NCI-H128 (cell line): ENCODE results near the gene DENND2A.
"Not testable (repeated sequence)": the region's sequence is repeated elsewhere in the genome, so short reads cannot be mapped to it uniquely, and the experiment has no call there.

ENCODE experiments used
- DNase-seq: peaks from one replicate; lab custom pipeline; 2025; ENCODE audit not compliant: unreplicated experiment; lab: John Stamatoyannopoulos, UW

Gene DENND2A

GRCh38 chr7:140557069-140557468 lies 83.5 kb downstream of the DENND2A start:
- DNase-seq: no peak

DNA sequence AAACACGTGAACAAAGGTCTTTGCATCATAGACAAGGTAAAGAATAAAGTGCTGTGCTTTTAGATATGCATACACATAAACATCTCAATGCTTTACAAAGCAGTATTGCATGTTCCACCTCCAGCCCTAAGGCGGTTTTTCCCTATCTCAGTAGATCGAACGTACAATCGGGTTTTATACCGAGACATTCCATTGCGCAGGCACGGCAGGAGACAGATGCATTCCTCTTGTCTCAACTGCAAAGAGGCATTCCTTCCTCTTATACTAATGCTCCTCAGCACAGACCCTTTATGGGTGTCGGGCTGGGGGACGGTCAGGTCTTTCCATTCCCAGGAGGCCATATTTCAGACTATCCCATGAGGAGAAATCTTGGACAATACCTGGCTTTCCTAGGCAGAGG lies 87.4 kb downstream of the DENND2A start:
- not testable (repeated sequence) for DNase-seq

DNA sequence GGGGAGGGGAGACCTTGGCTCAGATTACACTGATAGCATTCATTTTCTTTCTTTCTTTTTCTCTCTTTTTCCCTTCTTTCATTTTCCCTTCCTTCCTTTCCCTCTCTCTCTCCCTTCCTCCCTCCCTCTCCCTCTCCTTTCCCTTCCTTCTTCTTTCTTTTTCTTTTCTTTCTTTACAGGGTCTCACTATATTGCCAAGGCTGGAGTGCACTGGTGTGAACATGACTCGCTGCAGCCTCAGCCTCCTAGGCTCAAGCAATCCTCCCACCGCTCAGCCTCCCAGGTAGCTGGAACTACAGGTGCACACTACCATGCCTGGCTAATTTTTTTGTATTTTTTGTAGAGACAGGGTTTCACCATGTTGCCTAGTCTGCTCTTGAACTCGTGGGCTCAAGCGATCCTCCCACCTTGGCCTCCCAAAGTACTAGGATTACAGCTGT lies 88.4 kb downstream of the DENND2A start:
- no peak for DNase-seq

GRCh38 chr7:140551355-140552239 lies 89.0 kb downstream of the DENND2A start:
- no peak for DNase-seq

GRCh38 chr7:140546947-140547346 lies 93.7 kb downstream of the DENND2A start:
- no peak for DNase-seq

GRCh38 chr7:140544388-140544826 lies 96.2 kb downstream of the DENND2A start:
- no peak for DNase-seq

DNA sequence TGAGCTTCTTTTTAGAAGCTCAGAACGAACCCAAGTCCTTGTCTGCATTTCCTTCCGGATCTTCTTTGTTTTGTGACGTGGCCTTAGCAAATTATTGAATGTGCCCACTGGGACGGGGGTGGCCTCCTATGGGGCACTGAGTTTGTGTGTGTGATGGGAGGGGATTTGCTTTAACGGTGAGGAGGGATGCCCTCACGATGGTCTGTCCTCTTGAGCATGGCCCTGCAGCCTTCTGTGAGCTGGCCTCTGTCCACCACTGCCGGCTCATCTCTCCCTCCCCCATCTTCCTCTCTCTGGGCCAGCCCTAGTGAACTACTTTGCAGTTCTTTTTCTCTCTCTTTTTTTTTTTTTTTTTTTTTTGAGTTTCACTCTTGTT lies 98.4 kb downstream of the DENND2A start:
- DNase-seq: no peak

GRCh38 chr7:140541513-140542227 lies 98.9 kb downstream of the DENND2A start:
- DNase-seq: peak; percentile 67

GRCh38 chr7:140541176-140541512 lies 99.5 kb downstream of the DENND2A start:
- DNase-seq: no peak

- DNase-seq: no peak
Observed at GRCh38 chr7:140540136-140540777, 100.4 kb downstream of the DENND2A start.

- no peak for DNase-seq
Observed at GRCh38 chr7:140539461-140539860, 101.2 kb downstream of the DENND2A start.

DNA sequence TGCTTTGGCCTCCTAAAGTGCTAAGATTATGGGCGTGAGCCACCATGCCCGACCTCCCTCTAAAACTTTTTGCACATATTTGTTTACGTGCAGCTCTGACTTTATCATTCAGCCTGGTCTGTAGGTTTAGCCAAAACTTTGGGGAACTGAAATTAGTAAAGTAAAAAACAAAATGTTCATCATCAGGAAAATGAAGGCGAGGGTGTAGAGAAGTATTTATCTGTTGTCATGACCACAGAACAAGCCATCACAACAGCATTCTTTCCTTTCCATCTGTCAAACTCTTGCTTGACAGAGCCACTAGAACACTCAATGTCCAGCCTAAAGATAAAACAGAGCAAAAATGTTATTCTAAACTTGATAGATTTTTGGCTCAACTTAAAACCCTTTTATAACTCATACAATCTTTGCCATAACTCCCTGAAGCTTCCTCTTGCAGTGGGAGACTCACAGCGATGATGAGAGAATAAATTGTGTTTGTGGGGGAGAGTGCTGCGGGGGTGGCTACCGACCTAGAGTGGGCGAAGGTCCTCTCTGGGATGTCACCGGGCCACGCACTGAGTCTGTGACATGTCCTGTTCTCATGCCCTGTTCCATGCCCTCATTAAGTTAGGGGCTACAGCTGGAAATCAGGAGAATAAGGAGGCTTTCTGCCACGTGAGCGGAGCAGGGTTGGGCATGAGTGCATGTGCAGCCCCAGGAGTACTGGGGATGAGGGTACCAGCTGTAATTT lies 102.7 kb downstream of the DENND2A start:
- no peak for DNase-seq

DNA sequence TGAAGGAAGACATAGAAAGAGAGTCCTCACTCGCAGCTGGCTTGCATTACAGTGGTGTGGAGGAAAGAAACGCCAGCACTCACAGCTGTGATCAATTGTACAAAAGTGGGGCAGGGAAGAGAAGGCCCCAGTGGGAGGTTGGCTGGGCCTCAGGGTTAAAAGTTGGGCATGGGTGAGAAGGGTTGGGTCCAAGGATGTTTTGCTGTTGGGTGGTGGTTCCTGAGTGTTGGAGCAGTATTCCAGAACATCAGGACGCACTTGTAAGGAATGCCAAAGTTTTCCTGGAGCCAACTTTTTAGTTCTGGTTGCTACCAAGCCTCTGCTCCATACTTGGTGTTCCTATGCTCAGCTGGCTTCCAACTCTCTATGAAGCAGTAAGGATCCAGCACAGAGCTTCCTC lies 105.9 kb downstream of the DENND2A start:
- no peak for DNase-seq

DNA sequence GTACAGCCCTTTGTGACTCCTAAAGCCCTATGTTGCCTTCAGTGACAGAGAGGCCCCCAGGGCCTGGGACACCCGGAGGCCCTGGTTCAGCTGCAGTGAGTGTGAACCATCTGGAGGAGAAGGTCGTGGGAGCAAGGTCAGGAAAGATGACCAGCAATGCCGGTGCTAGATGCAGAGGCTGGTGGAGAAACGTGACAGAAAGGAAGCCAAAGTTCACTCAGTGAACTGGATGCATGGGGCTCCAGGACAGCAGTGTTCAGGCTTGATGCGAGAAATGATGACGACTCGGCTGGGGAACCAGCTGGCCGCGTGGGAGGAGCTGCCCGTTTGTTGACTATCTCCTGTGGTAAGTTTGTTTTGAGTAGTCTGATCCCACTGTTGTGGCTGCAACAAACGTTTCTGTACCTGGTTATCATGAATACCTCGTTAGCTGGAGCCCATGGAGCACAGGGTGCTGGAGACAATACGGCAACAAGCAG lies 107.2 kb downstream of the DENND2A start:
- DNase-seq: no peak

DNA sequence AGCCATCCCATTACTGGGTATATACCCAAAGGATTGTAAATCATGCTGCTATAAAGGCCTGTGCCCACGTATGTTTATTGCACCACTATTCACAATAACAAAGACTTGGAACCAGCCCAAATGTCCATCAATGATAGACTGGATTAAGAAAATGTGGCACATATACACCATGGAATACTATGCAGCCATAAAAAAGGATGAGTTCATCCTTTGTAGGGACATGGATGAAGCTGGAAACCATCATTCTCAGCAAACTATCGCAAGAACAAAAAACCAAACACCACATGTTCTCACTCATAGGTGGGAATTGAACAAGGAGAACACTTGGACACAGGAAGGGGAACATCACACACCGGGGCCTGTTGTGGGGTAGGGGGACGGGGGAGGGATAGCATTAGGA lies 111.2 kb downstream of the DENND2A start:
- not testable (repeated sequence) for DNase-seq

DNA sequence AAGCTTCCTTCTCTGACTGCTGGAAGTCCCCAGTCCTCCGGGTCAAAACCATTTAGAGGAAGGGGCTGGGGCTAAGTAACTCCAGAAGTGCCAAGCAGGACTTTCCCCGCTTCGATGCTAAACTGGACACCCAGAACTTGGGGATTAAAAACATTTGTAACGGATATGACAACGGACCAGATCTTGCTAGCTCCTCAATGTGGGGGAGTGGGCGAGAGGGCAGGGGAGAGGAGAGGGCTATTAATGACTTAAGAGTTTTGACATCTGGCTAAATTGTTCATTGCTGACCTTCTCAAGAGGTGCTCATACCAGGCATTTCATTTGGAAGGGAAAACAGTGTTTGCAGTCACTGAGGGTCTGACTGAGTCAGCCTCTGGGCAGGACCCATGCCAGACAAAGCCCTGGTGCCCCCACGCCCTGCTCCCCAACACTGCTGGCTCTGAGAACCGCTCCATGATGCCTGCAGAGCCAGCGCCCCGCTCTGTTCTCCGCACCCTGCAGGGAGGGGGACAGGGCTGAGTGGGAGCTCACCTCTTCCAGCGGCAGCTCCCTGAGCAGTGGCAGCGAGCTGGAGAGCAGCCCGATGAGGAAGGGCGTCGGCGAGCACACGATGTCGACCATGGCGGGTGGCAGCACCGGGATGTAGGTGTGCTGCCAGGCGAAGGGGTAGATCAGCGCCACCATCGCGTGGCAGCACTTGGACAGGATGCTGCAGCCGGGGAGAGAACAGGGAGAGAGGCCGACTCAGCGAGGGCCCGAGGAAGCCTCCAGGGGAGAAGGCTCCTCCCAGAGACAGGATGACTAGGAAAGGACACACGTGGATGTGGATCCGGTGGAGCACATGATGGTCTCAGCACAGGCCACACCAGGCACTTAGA lies 113.6 kb downstream of the DENND2A start:
- DNase-seq: no peak

DNA sequence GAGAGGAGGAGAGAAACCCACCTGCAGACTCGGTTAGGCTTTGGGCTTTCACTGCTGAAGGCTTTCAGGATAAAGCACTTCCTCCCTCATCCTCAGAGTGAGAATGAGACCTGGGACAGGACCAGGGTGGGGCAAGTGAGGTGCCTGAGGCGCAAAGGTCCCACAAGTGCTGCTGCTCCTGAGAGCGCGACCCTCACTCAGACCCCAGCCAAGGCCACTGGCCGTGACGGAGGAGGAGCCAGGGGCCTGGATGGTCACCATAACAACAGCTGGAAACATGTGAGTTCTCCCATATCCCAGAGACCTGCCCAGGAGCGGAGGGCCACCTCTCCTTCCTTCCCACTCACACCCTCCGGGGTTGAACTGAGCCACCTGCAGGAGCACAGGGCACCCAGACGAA lies 114.4 kb downstream of the DENND2A start:
- DNase-seq: no peak

- no peak for DNase-seq
Observed at GRCh38 chr7:140525743-140526142, 114.9 kb downstream of the DENND2A start.

- no peak for DNase-seq
Observed at GRCh38 chr7:140521421-140521820, 119.2 kb downstream of the DENND2A start.

GRCh38 chr7:140519007-140519399 lies 121.6 kb downstream of the DENND2A start:
- no peak for DNase-seq
